Measurements from ENCODE around the gene ILF2.

The ILF2 gene

DNA sequence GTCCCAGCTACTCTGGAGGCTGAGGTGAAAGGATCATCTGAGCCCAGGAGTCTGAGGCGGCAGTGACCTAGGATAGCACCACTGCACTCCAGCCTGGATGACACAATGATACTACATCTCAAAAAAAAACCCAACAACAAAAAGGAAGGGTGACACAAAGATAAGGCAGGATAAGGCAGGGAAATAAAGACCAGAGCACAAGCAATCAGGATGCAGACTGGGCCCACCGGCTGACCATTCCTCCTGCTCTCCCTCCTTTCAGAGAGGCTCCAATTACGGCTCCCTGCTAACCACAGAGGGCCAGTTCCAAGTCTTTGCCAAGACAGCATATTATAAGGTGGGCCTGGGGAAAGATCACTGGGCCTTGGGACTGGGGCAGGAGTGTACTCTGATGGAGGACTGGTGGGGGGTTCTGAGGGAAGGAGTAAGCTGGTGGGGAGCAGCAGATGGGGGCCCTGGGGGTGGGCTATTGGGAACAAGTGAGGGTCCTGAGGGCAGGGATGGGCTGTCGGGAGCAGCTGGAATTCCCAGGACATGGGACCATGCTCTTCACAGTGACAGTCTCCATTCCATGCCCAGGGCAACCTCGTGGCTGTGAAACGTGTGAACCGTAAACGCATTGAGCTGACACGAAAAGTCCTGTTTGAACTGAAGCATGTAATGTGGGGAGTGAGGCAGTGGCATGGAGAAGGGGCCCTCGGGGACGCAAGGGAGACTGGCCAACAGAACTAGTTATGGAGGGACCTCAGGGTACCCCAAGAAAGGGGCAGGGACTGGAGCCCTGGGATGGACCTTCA is 14.9 kb upstream of the ILF2 start:
- Histone ChIP-seq H3K4me3 (replicated peaks; ENCODE audit: insufficient read depth, low read length) (no peak overlapping the region), H3K27ac (replicated peaks) (no peak overlapping the region), H3K27me3 (ENCODE audit: insufficient read depth, poor library complexity, severe bottlenecking) (peaks cover 6% of the 10 kb centered on the region)
- DNase-seq (ENCODE audit: low read depth in 1 of 2, low spot score in 1 of 2), result no peak
- TF ChIP-seq POLR2AphosphoS5 (IDR thresholded peaks at IDR 0.05; ENCODE audit: low read depth), result no peak
- TF ChIP-seq CTCF (IDR thresholded peaks at IDR 0.05; ENCODE audit: insufficient read depth, low read length), result no peak
- TF ChIP-seq, protein P1, sequence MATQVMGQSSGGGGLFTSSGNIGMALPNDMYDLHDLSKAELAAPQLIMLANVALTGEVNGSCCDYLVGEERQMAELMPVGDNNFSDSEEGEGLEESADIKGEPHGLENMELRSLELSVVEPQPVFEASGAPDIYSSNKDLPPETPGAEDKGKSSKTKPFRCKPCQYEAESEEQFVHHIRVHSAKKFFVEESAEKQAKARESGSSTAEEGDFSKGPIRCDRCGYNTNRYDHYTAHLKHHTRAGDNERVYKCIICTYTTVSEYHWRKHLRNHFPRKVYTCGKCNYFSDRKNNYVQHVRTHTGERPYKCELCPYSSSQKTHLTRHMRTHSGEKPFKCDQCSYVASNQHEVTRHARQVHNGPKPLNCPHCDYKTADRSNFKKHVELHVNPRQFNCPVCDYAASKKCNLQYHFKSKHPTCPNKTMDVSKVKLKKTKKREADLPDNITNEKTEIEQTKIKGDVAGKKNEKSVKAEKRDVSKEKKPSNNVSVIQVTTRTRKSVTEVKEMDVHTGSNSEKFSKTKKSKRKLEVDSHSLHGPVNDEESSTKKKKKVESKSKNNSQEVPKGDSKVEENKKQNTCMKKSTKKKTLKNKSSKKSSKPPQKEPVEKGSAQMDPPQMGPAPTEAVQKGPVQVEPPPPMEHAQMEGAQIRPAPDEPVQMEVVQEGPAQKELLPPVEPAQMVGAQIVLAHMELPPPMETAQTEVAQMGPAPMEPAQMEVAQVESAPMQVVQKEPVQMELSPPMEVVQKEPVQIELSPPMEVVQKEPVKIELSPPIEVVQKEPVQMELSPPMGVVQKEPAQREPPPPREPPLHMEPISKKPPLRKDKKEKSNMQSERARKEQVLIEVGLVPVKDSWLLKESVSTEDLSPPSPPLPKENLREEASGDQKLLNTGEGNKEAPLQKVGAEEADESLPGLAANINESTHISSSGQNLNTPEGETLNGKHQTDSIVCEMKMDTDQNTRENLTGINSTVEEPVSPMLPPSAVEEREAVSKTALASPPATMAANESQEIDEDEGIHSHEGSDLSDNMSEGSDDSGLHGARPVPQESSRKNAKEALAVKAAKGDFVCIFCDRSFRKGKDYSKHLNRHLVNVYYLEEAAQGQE (IDR thresholded peaks at IDR 0.05; ENCODE audit: insufficient replicate concordance, low read depth), result no peak
- no peak for TF ChIP-seq SPI1 (IDR thresholded peaks at IDR 0.05; ENCODE audit: borderline replicate concordance, low read depth)

DNA sequence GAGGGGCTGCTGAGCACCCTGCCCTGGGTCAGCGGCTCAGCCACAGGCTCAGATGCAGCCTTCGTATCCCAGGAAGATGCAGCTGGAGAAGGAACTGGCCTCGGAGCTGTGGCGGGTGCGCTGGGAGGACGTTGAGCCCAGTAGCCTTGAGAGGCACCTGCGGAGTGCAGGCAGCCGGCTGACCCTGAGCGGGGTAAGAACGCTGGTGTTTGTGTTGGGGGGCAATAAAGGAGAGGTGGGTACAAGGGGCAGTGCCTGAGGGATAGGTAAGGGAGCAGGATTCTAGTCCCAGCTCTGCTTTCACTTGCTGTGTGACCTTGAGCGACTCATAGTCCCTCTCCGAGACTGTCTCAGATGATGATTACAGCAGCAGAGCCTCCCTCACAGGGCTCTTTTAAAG is 14.1 kb upstream of the ILF2 start:
- peaks cover 12% of the 10 kb centered on the region for H3K27me3 ChIP-seq (ENCODE audit: insufficient read depth, poor library complexity, severe bottlenecking)
- H3K4me3 ChIP-seq (replicated peaks; ENCODE audit: insufficient read depth, low read length), result no peak overlapping the region
- TF ChIP-seq CTCF (IDR thresholded peaks at IDR 0.05; ENCODE audit: insufficient read depth, low read length) (no peak), SPI1 (IDR thresholded peaks at IDR 0.05; ENCODE audit: borderline replicate concordance, low read depth) (no peak), GABPA (IDR thresholded peaks at IDR 0.05; ENCODE audit: low read depth) (no peak), POLR2AphosphoS5 (IDR thresholded peaks at IDR 0.05; ENCODE audit: low read depth) (no peak)
- TF ChIP-seq, protein P1 (IDR thresholded peaks at IDR 0.05; ENCODE audit: insufficient replicate concordance, low read depth), result no peak
- DNase-seq (ENCODE audit: low read depth in 1 of 2, low spot score in 1 of 2), result no peak
- no peak overlapping the region for H3K27ac ChIP-seq (replicated peaks)

GRCh38 chr1:153683854-153684253 is 13.1 kb upstream of the ILF2 start:
- Histone ChIP-seq H3K4me3 (replicated peaks; ENCODE audit: insufficient read depth, low read length) (no peak overlapping the region), H3K27me3 (ENCODE audit: insufficient read depth, poor library complexity, severe bottlenecking) (peaks cover 22% of the 10 kb centered on the region), H3K27ac (replicated peaks) (no peak overlapping the region)
- DNase-seq (ENCODE audit: low read depth in 1 of 2, low spot score in 1 of 2), result no peak
- TF ChIP-seq CTCF (IDR thresholded peaks at IDR 0.05; ENCODE audit: insufficient read depth, low read length), result no peak
- no peak for TF ChIP-seq POLR2AphosphoS5 (IDR thresholded peaks at IDR 0.05; ENCODE audit: low read depth)
- TF ChIP-seq GABPA (IDR thresholded peaks at IDR 0.05; ENCODE audit: low read depth), result no peak
- TF ChIP-seq, protein P1 (IDR thresholded peaks at IDR 0.05; ENCODE audit: insufficient replicate concordance, low read depth), result no peak
- TF ChIP-seq SPI1 (IDR thresholded peaks at IDR 0.05; ENCODE audit: borderline replicate concordance, low read depth), result no peak
